Liver (tissue), 3 donors: Measurements from ENCODE around the gene FAM9A.
"Not testable (repeated sequence)": the region's sequence is repeated elsewhere in the genome, so short reads cannot be mapped to it uniquely, and the experiment has no call there.

ENCODE experiments used
- GABPA ChIP-seq, 2 donors: IDR thresholded peaks in 1 of 2; conservative IDR thresholded peaks in 1 of 2; 2 replicates each; pipeline ENCODE4 v1.6.1; 2016; ENCODE audit warnings: antibody characterized with exemption in 2 of 2, mild to moderate bottlenecking in 1 of 2, moderate library complexity in 1 of 2
- TF ChIP-seq, protein P1 (sequence below): IDR thresholded peaks from 2 replicates; pipeline ENCODE4 v1.6.1; 2016; ENCODE audit warnings: antibody characterized with exemption, mild to moderate bottlenecking
- TF ChIP-seq, protein P2 (sequence below): fragments of 150-350 bp; IDR thresholded peaks from 2 replicates; pipeline ENCODE4 v1.5.1; 2017; ENCODE audit warnings: improper control_type of control experiment, low read depth, low read length; ENCODE audit not compliant: missing input control
- donor health status: healthy.
- donor health status: healthy.

DNA sequence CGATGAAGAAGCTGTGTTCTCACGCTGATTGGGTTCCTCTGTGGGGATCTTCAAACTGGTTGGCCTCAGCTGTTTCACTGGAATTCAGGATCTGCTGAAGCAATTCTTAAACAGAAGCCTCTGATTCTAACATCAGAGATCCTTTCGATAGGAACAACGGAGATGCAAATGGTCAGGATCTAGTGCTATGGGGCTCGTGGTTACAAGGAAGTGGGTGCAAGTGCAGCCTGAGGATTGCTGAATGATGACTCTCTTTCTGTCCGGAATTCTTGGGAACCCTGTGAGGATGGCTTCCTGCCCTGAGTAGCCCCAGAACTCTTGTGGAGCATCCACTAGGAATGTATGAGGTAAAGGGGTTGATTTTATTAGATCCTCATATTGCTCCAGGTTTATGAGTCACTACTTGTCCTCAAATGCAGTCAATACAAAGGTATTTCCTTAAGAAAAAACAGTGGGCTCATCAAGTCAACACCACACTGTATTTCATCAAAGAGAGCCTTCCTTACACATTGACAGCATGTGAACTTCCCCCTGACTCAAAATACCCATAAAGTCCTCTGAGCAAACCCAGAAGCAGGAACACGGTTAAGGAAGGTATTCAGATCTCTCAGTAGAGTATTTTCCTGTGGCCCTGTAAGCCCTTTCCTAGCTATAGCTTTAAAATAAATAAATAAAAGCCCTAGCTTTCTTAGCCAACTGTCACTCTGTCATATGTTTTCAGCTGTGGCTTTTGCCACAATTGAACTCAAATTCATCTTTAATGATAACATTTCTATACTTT, 43.4 kb downstream of the FAM9A start:
- TF ChIP-seq, protein P1, sequence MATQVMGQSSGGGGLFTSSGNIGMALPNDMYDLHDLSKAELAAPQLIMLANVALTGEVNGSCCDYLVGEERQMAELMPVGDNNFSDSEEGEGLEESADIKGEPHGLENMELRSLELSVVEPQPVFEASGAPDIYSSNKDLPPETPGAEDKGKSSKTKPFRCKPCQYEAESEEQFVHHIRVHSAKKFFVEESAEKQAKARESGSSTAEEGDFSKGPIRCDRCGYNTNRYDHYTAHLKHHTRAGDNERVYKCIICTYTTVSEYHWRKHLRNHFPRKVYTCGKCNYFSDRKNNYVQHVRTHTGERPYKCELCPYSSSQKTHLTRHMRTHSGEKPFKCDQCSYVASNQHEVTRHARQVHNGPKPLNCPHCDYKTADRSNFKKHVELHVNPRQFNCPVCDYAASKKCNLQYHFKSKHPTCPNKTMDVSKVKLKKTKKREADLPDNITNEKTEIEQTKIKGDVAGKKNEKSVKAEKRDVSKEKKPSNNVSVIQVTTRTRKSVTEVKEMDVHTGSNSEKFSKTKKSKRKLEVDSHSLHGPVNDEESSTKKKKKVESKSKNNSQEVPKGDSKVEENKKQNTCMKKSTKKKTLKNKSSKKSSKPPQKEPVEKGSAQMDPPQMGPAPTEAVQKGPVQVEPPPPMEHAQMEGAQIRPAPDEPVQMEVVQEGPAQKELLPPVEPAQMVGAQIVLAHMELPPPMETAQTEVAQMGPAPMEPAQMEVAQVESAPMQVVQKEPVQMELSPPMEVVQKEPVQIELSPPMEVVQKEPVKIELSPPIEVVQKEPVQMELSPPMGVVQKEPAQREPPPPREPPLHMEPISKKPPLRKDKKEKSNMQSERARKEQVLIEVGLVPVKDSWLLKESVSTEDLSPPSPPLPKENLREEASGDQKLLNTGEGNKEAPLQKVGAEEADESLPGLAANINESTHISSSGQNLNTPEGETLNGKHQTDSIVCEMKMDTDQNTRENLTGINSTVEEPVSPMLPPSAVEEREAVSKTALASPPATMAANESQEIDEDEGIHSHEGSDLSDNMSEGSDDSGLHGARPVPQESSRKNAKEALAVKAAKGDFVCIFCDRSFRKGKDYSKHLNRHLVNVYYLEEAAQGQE, result not testable (repeated sequence)
- TF ChIP-seq, protein P2, sequence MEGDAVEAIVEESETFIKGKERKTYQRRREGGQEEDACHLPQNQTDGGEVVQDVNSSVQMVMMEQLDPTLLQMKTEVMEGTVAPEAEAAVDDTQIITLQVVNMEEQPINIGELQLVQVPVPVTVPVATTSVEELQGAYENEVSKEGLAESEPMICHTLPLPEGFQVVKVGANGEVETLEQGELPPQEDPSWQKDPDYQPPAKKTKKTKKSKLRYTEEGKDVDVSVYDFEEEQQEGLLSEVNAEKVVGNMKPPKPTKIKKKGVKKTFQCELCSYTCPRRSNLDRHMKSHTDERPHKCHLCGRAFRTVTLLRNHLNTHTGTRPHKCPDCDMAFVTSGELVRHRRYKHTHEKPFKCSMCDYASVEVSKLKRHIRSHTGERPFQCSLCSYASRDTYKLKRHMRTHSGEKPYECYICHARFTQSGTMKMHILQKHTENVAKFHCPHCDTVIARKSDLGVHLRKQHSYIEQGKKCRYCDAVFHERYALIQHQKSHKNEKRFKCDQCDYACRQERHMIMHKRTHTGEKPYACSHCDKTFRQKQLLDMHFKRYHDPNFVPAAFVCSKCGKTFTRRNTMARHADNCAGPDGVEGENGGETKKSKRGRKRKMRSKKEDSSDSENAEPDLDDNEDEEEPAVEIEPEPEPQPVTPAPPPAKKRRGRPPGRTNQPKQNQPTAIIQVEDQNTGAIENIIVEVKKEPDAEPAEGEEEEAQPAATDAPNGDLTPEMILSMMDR, result not testable (repeated sequence)
- TF ChIP-seq GABPA (IDR thresholded peaks at IDR 0.05 in 1 of 2, conservative IDR thresholded peaks at IDR 0.05 in 1 of 2), result not testable (repeated sequence)
